Measurements from ENCODE around the gene NOL12. TPM values are rescaled to one million over a fixed set of nuclear protein-coding genes. Genes with fewer than 3 reads are reported as not detected.

The NOL12 gene
- total RNA-seq, 1 experiment from 2014 or later = 30.4 TPM

DNA sequence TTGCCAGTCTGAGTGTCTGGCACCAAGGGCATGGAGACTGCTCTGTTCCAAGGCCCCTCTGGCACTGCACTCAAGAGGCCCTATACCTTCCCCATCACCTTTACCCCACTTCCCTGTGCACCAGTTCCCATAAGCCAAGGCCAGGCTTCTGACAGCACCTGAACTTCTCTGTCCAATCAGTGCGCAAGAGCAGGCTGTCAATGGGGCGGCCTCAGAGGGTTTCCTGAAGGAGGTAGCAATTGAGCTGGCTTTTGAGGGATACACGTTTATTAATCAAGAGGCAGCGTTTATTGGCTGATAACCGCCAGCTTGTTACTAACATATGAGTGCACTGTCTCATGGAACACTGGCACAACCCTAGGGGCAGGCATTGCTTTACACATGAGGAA, 44.6 kb upstream of the NOL12 start:
- Mint-ChIP-seq H3K4me1 (peaks cover 19 to 22% of the 10 kb centered on the region in 2 experiments), H3K4me3 (no peak overlapping the region)

More for the DNA sequence above, 44.6 kb upstream of the NOL12 start:
- Histone ChIP-seq H2AFZ (ENCODE audit: low read length) (no peak overlapping the region), H3K56ac (ENCODE audit: insufficient read length, low read depth, low read length) (no peak overlapping the region), H3K4me1 (ENCODE audit: insufficient read depth, low read length) (peaks cover 3% of the 10 kb centered on the region; the same call in 1 of the 2 replicates), H3K23ac (ENCODE audit: insufficient read length, low read depth, low read length) (no peak overlapping the region), H2BK5ac (ENCODE audit: insufficient read length, low read length) (no peak overlapping the region), H3K9me3 (ENCODE audit: control insufficient read depth, low read depth, low read length) (no peaks in the 10 kb centered on the region), H4K20me1 (ENCODE audit: control insufficient read depth, insufficient read depth, insufficient read length) (no peaks in the 10 kb centered on the region), H2BK20ac (ENCODE audit: low read depth, low read length, poor library complexity, severe bottlenecking) (no peak overlapping the region), H2BK120ac (ENCODE audit: low read depth, low read length, poor library complexity, severe bottlenecking) (no peak overlapping the region), H3K4ac (ENCODE audit: low read depth, low read length) (no peak overlapping the region), H3K4me2 (ENCODE audit: insufficient read depth, insufficient read length, low read length) (no peak overlapping the region), H3K14ac (ENCODE audit: insufficient read depth, low read length) (no peak overlapping the region), H3T11ph (ENCODE audit: low read length) (no peak overlapping the region), H3K79me2 (ENCODE audit: insufficient read depth, low read length) (no peaks in the 10 kb centered on the region), H3K9ac (ENCODE audit: extremely low read depth, insufficient read length, low read length) (no peak overlapping the region), H3K18ac (ENCODE audit: insufficient read length, low read depth, low read length) (no peak overlapping the region), H3K79me1 (ENCODE audit: insufficient read depth, low read depth, low read length, poor library complexity, severe bottlenecking) (no peaks in the 10 kb centered on the region), H4K5ac (ENCODE audit: insufficient read length, low read depth, low read length) (no peak overlapping the region), H4K91ac (ENCODE audit: insufficient read length, low read depth, low read length) (no peak overlapping the region), H2AK5ac (ENCODE audit: insufficient read length, low read length) (no peak overlapping the region), H3K23me2 (ENCODE audit: insufficient read length, low read depth, low read length, poor library complexity, severe bottlenecking) (peaks cover 8% of the 10 kb centered on the region), H3K27me3 (ENCODE audit: insufficient read depth, low read length) (no peaks in the 10 kb centered on the region), H2BK15ac (ENCODE audit: low read depth, low read length) (no peak overlapping the region), H4K8ac (replicated peaks; ENCODE audit: insufficient read length, low read depth, low read length) (no peak overlapping the region), H2BK12ac (ENCODE audit: insufficient read length, low read depth, low read length) (no peak overlapping the region), H3K27ac (ENCODE audit: insufficient read length, low read depth, low read length) (no peak overlapping the region)
- DNase-seq = no peak
- Mint-ChIP-seq H3K27ac (no peak overlapping the region), H3K36me3 (ENCODE audit: insufficient read depth in 1 of 3, low read depth in 3 of 3) (peaks cover 5 to 34% (median 32%) of the 10 kb centered on the region in 3 experiments), H3K27me3 (ENCODE audit: low read depth) (no peaks in the 10 kb centered on the region; the same call in 1 of the 2 replicates), H3K9me3 (no peaks in the 10 kb centered on the region)
- WGBS (ENCODE audit: extremely low coverage, insufficient read length, low lambda C conversion rate) = no CpG with 5 or more reads among the region's 5 CpGs
- TF ChIP-seq, protein P1, sequence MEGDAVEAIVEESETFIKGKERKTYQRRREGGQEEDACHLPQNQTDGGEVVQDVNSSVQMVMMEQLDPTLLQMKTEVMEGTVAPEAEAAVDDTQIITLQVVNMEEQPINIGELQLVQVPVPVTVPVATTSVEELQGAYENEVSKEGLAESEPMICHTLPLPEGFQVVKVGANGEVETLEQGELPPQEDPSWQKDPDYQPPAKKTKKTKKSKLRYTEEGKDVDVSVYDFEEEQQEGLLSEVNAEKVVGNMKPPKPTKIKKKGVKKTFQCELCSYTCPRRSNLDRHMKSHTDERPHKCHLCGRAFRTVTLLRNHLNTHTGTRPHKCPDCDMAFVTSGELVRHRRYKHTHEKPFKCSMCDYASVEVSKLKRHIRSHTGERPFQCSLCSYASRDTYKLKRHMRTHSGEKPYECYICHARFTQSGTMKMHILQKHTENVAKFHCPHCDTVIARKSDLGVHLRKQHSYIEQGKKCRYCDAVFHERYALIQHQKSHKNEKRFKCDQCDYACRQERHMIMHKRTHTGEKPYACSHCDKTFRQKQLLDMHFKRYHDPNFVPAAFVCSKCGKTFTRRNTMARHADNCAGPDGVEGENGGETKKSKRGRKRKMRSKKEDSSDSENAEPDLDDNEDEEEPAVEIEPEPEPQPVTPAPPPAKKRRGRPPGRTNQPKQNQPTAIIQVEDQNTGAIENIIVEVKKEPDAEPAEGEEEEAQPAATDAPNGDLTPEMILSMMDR (conservative IDR thresholded peaks at IDR 0.05) = no peak

All from H9 (cell line).